Bronchial epithelial cell (primary cell): Measurements from ENCODE around the gene MAGEF1. TPM values are rescaled to one million over a fixed set of nuclear protein-coding genes. Genes with fewer than 3 reads are reported as not detected.

ENCODE experiments used
- DNase-seq: peaks from one replicate; pipeline ENCODE4 v3.0.0-alpha.2; 2010; ENCODE audit warnings: low read depth
- FAIRE-seq: peaks from 2 replicates; lab custom pipeline; 2011; peaks lifted over from hg19 to GRCh38; lab: Jason Lieb, UNC
- H3K27me3 ChIP-seq: 2 replicates; pipeline ENCODE4 v1.5.1; 2011; ENCODE audit warnings: low read length; ENCODE audit not compliant: control insufficient read depth, insufficient read depth
- H3K36me3 ChIP-seq: 2 replicates; pipeline ENCODE4 v1.5.1; 2011; ENCODE audit warnings: low read length; ENCODE audit not compliant: control insufficient read depth, insufficient read depth
- H3K4me3 ChIP-seq: 2 replicates; pipeline ENCODE4 v1.5.1; 2011; ENCODE audit warnings: mild to moderate bottlenecking, low read depth, low read length, control low read depth
- CTCF ChIP-seq: IDR thresholded peaks from 2 replicates; pipeline ENCODE4 v1.5.1; 2011; ENCODE audit warnings: mild to moderate bottlenecking, moderate library complexity, low read length, control low read depth, inconsistent platforms; ENCODE audit not compliant: insufficient read depth, severe bottlenecking
- total RNA-seq: library from RNA; depleted of rRNA; stranded (reverse); fragments of >200 nt; gene quantifications from 2 replicates; pipeline ENCODE4 v1.2.1, GENCODE V29; 2014

Gene MAGEF1
- total RNA-seq, 1 donor from 2014 or later, result 14.2 TPM

GRCh38 chr3:184693011-184693975 lies 18.6 kb downstream of the MAGEF1 start:
- FAIRE-seq, result no peak
- no peak for DNase-seq
- Histone ChIP-seq H3K36me3 (no peaks in the 10 kb centered on the region), H3K27me3 (peaks cover 9% of the 10 kb centered on the region), H3K4me3 (no peak overlapping the region)
- no peak for TF ChIP-seq CTCF

GRCh38 chr3:184691397-184692231 lies 20.2 kb downstream of the MAGEF1 start:
- no peak for TF ChIP-seq CTCF
- Histone ChIP-seq H3K36me3 (no peaks in the 10 kb centered on the region), H3K27me3 (peaks cover 9% of the 10 kb centered on the region), H3K4me3 (no peak overlapping the region)
- FAIRE-seq (no peak), DNase-seq (no peak)

GRCh38 chr3:184690192-184690883 lies 21.5 kb downstream of the MAGEF1 start:
- H3K4me3 ChIP-seq, result no peak overlapping the region
- no peak for TF ChIP-seq CTCF
- FAIRE-seq (no peak), DNase-seq (no peak)
- H3K36me3 ChIP-seq, result no peaks in the 10 kb centered on the region
- peaks cover 6% of the 10 kb centered on the region for H3K27me3 ChIP-seq

- FAIRE-seq, result no peak
- no peak for DNase-seq
- peaks cover 6% of the 10 kb centered on the region for H3K27me3 ChIP-seq
Measured at GRCh38 chr3:184688882-184689271, 23.0 kb downstream of the MAGEF1 start.

More at GRCh38 chr3:184688882-184689271, 23.0 kb downstream of the MAGEF1 start:
- Histone ChIP-seq H3K4me3 (no peak overlapping the region), H3K36me3 (no peaks in the 10 kb centered on the region)
- TF ChIP-seq CTCF, result no peak
